ENCODE data around the gene ANTXR2.

DNA sequence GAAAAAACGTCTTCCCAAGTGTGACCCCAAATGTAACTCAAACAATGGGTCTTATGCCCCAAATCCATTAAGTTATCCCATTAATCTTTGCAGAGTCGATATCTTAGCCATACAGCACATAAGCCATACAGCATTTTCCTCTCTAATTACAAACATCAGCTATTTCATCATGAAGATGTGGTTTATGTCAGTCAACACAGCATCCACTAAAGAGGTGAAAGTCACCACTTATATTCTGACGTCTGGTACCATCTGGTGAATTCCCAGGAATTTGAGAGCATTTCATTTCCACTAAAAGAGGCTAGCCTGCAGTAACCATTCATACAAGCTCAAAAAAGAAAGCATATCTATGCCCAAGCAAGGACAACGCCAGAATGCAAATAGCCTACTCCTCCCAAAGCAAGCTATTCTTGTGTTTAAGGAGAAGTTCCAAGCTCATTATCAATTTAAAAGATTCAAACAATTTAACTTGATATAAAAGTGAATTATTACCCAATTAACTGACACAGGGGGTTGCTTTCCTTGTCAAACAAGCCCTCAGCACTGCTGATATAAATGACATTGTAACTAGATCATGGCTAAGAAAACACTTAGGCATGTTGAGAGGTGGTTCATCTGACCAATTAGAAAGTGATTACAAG, 203.3 kb downstream of the ANTXR2 start:
- TF ChIP-seq, protein P1, sequence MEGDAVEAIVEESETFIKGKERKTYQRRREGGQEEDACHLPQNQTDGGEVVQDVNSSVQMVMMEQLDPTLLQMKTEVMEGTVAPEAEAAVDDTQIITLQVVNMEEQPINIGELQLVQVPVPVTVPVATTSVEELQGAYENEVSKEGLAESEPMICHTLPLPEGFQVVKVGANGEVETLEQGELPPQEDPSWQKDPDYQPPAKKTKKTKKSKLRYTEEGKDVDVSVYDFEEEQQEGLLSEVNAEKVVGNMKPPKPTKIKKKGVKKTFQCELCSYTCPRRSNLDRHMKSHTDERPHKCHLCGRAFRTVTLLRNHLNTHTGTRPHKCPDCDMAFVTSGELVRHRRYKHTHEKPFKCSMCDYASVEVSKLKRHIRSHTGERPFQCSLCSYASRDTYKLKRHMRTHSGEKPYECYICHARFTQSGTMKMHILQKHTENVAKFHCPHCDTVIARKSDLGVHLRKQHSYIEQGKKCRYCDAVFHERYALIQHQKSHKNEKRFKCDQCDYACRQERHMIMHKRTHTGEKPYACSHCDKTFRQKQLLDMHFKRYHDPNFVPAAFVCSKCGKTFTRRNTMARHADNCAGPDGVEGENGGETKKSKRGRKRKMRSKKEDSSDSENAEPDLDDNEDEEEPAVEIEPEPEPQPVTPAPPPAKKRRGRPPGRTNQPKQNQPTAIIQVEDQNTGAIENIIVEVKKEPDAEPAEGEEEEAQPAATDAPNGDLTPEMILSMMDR (IDR thresholded peaks at IDR 0.05), result no peak
- no peak for TF ChIP-seq EZH2phosphoT487 (IDR thresholded peaks at IDR 0.05)
- no peak for TF ChIP-seq EZH2 (IDR thresholded peaks at IDR 0.05)

Data from neural progenitor cell (in vitro differentiated cells).